Measurements from ENCODE around the gene PTPN23. TPM values are rescaled to one million over a fixed set of nuclear protein-coding genes. Genes with fewer than 3 reads are reported as not detected.
A peak's percentile ranks its signal among the peaks of the same experiment; 100 is the strongest.

PTPN23 gene
- total and polyA plus RNA-seq, 2 of the 8 experiments (the other 6 are each of a cell fraction or from before 2014, with no cell fraction given) = 2.9 to 46.7 TPM

DNA sequence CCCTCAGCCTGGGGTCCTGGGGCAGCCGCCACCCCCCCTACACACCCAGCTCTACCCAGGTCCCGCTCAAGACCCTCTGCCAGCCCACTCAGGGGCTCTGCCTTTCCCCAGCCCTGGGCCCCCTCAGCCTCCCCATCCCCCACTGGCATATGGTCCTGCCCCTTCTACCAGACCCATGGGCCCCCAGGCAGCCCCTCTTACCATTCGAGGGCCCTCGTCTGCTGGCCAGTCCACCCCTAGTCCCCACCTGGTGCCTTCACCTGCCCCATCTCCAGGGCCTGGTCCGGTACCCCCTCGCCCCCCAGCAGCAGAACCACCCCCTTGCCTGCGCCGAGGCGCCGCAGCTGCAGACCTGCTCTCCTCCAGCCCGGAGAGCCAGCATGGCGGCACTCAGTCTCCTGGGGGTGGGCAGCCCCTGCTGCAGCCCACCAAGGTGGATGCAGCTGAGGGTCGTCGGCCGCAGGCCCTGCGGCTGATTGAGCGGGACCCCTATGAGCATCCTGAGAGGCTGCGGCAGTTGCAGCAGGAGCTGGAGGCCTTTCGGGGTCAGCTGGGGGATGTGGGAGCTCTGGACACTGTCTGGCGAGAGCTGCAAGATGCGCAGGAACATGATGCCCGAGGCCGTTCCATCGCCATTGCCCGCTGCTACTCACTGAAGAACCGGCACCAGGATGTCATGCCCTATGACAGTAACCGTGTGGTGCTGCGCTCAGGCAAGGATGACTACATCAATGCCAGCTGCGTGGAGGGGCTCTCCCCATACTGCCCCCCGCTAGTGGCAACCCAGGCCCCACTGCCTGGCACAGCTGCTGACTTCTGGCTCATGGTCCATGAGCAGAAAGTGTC, 30.2 kb downstream of the PTPN23 start:
- no peak overlapping the region for H4K5ac ChIP-seq (ENCODE audit: insufficient read length, low read depth, low read length)
- POLR2A ChIA-PET (ENCODE audit: partially characterized antibody) = no interaction called here
- CTCF ChIA-PET (ENCODE audit: partially characterized antibody) = interaction anchor here (1.2 to 2.6 kb wide), 2 partner anchors 14 to 30 kb away, joined by 4 to 7 read pairs; no protein-coding TSS in a partner anchor
- H3K9ac ChIP-seq (replicated peaks in 1 of 4; ENCODE audit: extremely low read depth in 1 of 4, low read depth in 3 of 4, low read length in 3 of 4) = no peak overlapping the region
- H3K27me3 ChIP-seq (replicated peaks in 1 of 4; ENCODE audit: control insufficient read depth in 3 of 4, extremely low read depth in 1 of 4, insufficient read depth in 3 of 4, low read length in 3 of 4) = no peaks in the 10 kb centered on the region
- 93% methylated on average over 26 of the region's 30 CpGs; no CpG with 5 or more reads in 1 of the 2 experiments for WGBS, 2 experiments (ENCODE audit: extremely low coverage in 1 of 2, insufficient coverage in 1 of 2, insufficient read length in 1 of 2, insufficient replicate concordance in 2 of 2, low coverage in 1 of 2, low lambda C conversion rate in 2 of 2, missing lambda C conversion rate in 1 of 2)
- no peak overlapping the region for H2BK120ac ChIP-seq (replicated peaks; ENCODE audit: low read depth, low read length)
- H4K91ac ChIP-seq (replicated peaks; ENCODE audit: insufficient read length, low read length) = no peak overlapping the region
- no peak overlapping the region for H3K27ac ChIP-seq (ENCODE audit: low read depth, low read length)
- H3K4me3 ChIP-seq (ENCODE audit: extremely low read depth in 1 of 4, insufficient read depth in 2 of 4, low read depth in 3 of 4, low read length in 4 of 4) = no peak overlapping the region
- no peak overlapping the region for H3K56ac ChIP-seq (replicated peaks; ENCODE audit: insufficient read length, low read depth, low read length)
- H2AK5ac ChIP-seq (ENCODE audit: low read depth, low read length) = no peak overlapping the region
- H3K14ac ChIP-seq (ENCODE audit: insufficient read length) = no peak overlapping the region
- H2AFZ ChIP-seq (ENCODE audit: low read length) = no peak overlapping the region
- H3K4ac ChIP-seq (replicated peaks; ENCODE audit: insufficient read length, low read depth, low read length) = no peak overlapping the region
- no peak overlapping the region; the same call in 1 of the 2 replicates for H4K8ac ChIP-seq (ENCODE audit: extremely low read depth, insufficient read depth, low read length)
- H2BK12ac ChIP-seq (ENCODE audit: low read depth, low read length) = no peak overlapping the region
- 0 out of 2 replicates have a peak overlapping the region, but pooled peaks have one; percentile 31 for H2BK15ac ChIP-seq (ENCODE audit: low read length)
- no peak overlapping the region for H3K23ac ChIP-seq (ENCODE audit: insufficient read length)
- H3K79me2 ChIP-seq (ENCODE audit: control insufficient read depth in 1 of 2, insufficient read depth in 2 of 2, low read length in 2 of 2) = no peaks in the 10 kb centered on the region
- H3K23me2 ChIP-seq (ENCODE audit: low read depth, low read length) = no peaks in the 10 kb centered on the region
- no peak overlapping the region for H2BK20ac ChIP-seq (ENCODE audit: low read length)
- H4K20me1 ChIP-seq (replicated peaks in 1 of 2; ENCODE audit: control insufficient read depth in 1 of 2, insufficient read depth in 2 of 2, low read length in 2 of 2) = peaks cover 0 to 30% of the 10 kb centered on the region in 2 experiments
- no peaks in the 10 kb centered on the region for H3K79me1 ChIP-seq (ENCODE audit: low read depth, low read length)
- no peaks in the 10 kb centered on the region for H3K9me3 ChIP-seq (ENCODE audit: insufficient read depth in 2 of 2, low read depth in 1 of 2, low read length in 1 of 2)
- no peak overlapping the region for H2BK5ac ChIP-seq (ENCODE audit: low read depth, low read length)
- peaks cover 21 to 61% (median 41%) of the 10 kb centered on the region in 4 experiments for H3K36me3 ChIP-seq (ENCODE audit: control insufficient read depth in 2 of 4, insufficient read depth in 4 of 4, low read length in 3 of 4)
- DNase-seq (ENCODE audit: low read depth in 1 of 2, low spot score in 2 of 2) = no peak
- H3K18ac ChIP-seq (ENCODE audit: extremely low read depth, low read length) = no peak overlapping the region
- H3K4me2 ChIP-seq (ENCODE audit: insufficient read depth in 1 of 2, low read depth in 2 of 2, low read length in 2 of 2) = no peak overlapping the region
- no peak for FAIRE-seq
- H3K4me1 ChIP-seq (replicated peaks in 1 of 4; ENCODE audit: control insufficient read depth in 3 of 4, insufficient read depth in 4 of 4, low read length in 3 of 4) = no peaks in the 10 kb centered on the region
- TF ChIP-seq SIRT6 (IDR thresholded peaks at IDR 0.05; ENCODE audit: low read length) = no peak
- TF ChIP-seq CREB1 (IDR thresholded peaks at IDR 0.05) = no peak
- no peak for TF ChIP-seq EP300 (IDR thresholded peaks at IDR 0.05; ENCODE audit: borderline replicate concordance in 1 of 2, low read depth in 2 of 2, low read length in 2 of 2)
- no peak for TF ChIP-seq BCL11A (IDR thresholded peaks at IDR 0.05; ENCODE audit: low read depth in 2 of 2, low read length in 2 of 2)
- no peak for TF ChIP-seq GABPA (IDR thresholded peaks at IDR 0.05; ENCODE audit: borderline replicate concordance, insufficient read depth, low read length)
- TF ChIP-seq JUND (IDR thresholded peaks at IDR 0.05; ENCODE audit: low read length) = no peak
- no peak for TF ChIP-seq SUZ12 (IDR thresholded peaks at IDR 0.05; ENCODE audit: low read length)
